BLaER1 treated with 17β-estradiol and CSF1 and Interleukin-3, amounts not matched to agents 10 nM and 100 nM (cell line): Measurements from ENCODE around the gene FLOT1.

ENCODE experiments used
- H3K27ac ChIP-seq, 11 experiments: shearing (Covaris generic); formaldehyde crosslinking; 2 replicates each; pipeline ENCODE4 v1.8.1; 2022
- H3K27me3 ChIP-seq, 11 experiments: shearing (Covaris generic); formaldehyde crosslinking; 2 replicates each; pipeline ENCODE4 v1.8.1; 2022
- H3K36me3 ChIP-seq, 11 experiments: shearing (Covaris generic); formaldehyde crosslinking; 2 replicates each; pipeline ENCODE4 v1.8.1; 2022
- H3K4me1 ChIP-seq, 10 experiments: shearing (Covaris generic); formaldehyde crosslinking; 2 replicates each; pipeline ENCODE4 v1.8.1; 2022
- H3K4me2 ChIP-seq, 11 experiments: shearing (Covaris generic); formaldehyde crosslinking; 2 replicates each; pipeline ENCODE4 v1.8.1; 2022
- H3K4me3 ChIP-seq, 10 experiments: shearing (Covaris generic); formaldehyde crosslinking; 2 replicates each; pipeline ENCODE4 v1.8.1; 2022
- H3K9ac ChIP-seq, 11 experiments: shearing (Covaris generic); formaldehyde crosslinking; 2 replicates each; pipeline ENCODE4 v1.8.1; 2022
- H3K9me3 ChIP-seq, 11 experiments: shearing (Covaris generic); formaldehyde crosslinking; replicated peaks in 1 of 11; 2 replicates each; pipeline ENCODE4 v1.8.1; 2022
- H4K20me1 ChIP-seq, 11 experiments: shearing (Covaris generic); formaldehyde crosslinking; 2 replicates each; pipeline ENCODE4 v1.8.1; 2022
- Cebpa-rat ChIP-seq, 11 experiments: shearing (Covaris generic); IDR thresholded peaks; 2 replicates each; pipeline ENCODE4 v1.8.1; 2022

The FLOT1 gene

DNA sequence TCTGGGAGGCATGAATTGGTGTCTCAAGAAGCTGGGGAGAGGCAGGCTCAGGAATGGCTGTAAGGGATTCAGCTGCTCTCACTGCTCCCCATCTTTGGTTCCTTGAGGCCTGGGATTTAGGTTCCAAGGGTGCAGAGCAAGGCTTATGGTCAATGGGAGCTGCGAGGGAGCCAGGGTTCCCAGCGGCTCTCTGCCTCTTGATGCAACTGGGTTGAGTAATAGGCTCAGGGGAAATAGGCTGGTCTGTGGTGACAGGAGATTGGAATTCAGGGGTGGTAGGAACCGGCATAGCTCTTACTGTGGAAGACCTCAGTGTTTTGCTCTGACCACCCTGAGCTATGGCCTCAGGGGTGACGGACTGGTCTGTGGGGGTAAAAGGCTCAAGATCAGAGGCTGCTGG lies 38.7 kb downstream of the FLOT1 start:
- H3K27ac ChIP-seq = 0 out of 22 replicates have a peak overlapping the region, but pooled peaks of 1 of the 11 experiments have one; percentile 1
- no peak overlapping the region for H3K9ac ChIP-seq
- TF ChIP-seq Cebpa-rat (IDR thresholded peaks at IDR 0.05) = no peak
- H4K20me1 ChIP-seq = no peaks in the 10 kb centered on the region; a peak in 1 of 22 replicates
- H3K9me3 ChIP-seq = no peaks in the 10 kb centered on the region
- peaks cover 0 to 30% (median 5%) of the 10 kb centered on the region in 10 experiments; a peak in 8 of 20 replicates for H3K4me1 ChIP-seq
- H3K4me2 ChIP-seq = peak overlapping the region in 4 of 11 experiments; percentile 2 to 20 (median 4); a peak in 1 of 22 replicates
- peaks cover 57 to 100% (median 94%) of the 10 kb centered on the region in 11 experiments for H3K36me3 ChIP-seq
- H3K27me3 ChIP-seq = no peaks in the 10 kb centered on the region
- H3K4me3 ChIP-seq = no peak overlapping the region

GRCh38 chr6:30703011-30703410 lies 39.5 kb downstream of the FLOT1 start:
- Histone ChIP-seq H3K27me3 (no peaks in the 10 kb centered on the region), H3K4me1 (peaks cover 0 to 30% (median 5%) of the 10 kb centered on the region in 10 experiments; a peak in 8 of 20 replicates), H3K9ac (0 out of 22 replicates have a peak overlapping the region, but pooled peaks of 1 of the 11 experiments have one; percentile 13), H3K27ac (no peak overlapping the region), H3K9me3 (no peaks in the 10 kb centered on the region), H3K36me3 (peaks cover 54 to 100% (median 93%) of the 10 kb centered on the region in 11 experiments), H3K4me2 (no peak overlapping the region), H4K20me1 (no peaks in the 10 kb centered on the region; a peak in 1 of 22 replicates), H3K4me3 (no peak overlapping the region)
- TF ChIP-seq Cebpa-rat (IDR thresholded peaks at IDR 0.05) = no peak

DNA sequence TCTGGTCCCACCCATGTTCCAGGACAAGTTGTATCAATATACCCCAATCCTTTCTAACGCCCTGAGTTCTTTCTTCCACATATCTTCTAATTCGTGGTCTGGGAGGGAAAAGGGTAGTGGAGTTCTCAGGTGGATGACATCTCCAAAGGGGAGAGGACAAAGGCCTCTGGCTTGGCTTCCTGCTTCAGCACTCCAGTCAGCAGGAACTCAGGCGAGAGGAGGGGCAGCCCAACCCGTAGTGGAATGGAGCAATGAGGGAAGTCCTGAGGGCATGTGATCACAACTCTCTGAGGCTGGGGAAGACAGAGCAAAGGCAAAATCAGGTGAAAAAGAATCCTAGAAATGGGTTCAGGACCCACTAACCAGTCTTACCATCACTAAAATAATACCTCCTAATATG lies 42.1 kb downstream of the FLOT1 start:
- no peaks in the 10 kb centered on the region for H3K9me3 ChIP-seq
- peaks cover 0 to 30% (median 9%) of the 10 kb centered on the region in 10 experiments; a peak in 11 of 20 replicates for H3K4me1 ChIP-seq
- H4K20me1 ChIP-seq = no peaks in the 10 kb centered on the region; a peak in 1 of 22 replicates
- no peak overlapping the region for H3K4me3 ChIP-seq
- no peak for TF ChIP-seq Cebpa-rat (IDR thresholded peaks at IDR 0.05)
- no peak overlapping the region for H3K27ac ChIP-seq
- peaks cover 30 to 85% (median 72%) of the 10 kb centered on the region in 11 experiments for H3K36me3 ChIP-seq
- no peak overlapping the region for H3K9ac ChIP-seq
- peak overlapping the region in 3 of 11 experiments; percentile 2 to 41 (median 34); a peak in 5 of 22 replicates for H3K4me2 ChIP-seq
- no peaks in the 10 kb centered on the region for H3K27me3 ChIP-seq

DNA sequence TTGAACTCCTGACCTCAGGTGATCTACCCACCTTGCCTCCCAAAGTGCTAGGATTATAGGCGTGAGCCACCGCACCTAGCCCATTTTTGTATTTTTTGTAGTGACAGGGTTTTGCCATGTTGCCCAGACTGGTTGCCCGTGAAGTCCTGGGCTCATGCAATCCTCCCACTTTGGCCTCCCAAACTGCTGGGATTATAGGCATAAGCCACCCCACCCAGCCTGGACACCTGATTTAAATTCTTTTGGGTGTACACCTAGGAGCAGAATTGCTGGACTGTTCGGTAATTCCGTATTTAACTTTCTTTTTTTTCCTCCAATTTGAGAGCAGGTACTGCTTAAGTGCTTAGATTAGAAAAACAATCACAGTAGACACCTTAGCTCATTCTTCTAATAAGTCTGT lies 46.1 kb downstream of the FLOT1 start:
- Histone ChIP-seq H3K4me2 (no peak overlapping the region), H3K9ac (no peak overlapping the region), H3K27me3 (no peaks in the 10 kb centered on the region), H3K9me3 (no peaks in the 10 kb centered on the region), H4K20me1 (no peaks in the 10 kb centered on the region), H3K4me3 (no peak overlapping the region), H3K4me1 (peaks cover 9 to 27% (median 15%) of the 10 kb centered on the region in 10 experiments), H3K36me3 (peaks cover 0 to 46% (median 32%) of the 10 kb centered on the region in 11 experiments; a peak in 19 of 22 replicates), H3K27ac (no peak overlapping the region)
- no peak for TF ChIP-seq Cebpa-rat (IDR thresholded peaks at IDR 0.05)

DNA sequence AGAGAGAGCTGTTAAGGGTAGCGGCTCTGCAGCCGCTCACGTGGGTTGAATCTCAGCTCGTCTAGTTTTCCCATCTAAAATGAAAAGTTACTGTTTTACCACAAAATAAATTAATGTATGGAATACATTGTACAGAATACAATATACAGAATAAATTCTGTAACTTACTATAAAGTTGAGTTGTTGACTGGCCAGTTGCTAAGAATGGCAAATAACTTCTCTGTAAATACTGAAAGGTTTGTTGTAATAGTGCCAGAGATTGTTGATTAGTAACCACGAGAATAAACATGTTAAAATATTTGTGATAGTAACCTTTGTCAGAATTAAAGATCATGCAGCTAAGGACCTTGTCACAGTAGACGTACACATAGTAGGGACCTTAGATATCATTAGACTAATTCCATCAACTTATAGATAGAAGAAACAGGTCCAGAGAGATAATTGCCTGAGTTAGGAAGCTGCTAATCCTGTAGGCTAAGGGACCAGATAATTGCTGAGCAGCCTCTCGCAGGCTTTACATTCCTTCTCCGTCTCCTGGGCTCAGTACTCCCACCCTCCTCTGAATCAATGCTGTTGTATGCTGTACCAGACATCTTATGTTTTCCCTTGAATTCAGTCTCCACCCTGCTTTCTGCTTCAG lies 51.2 kb downstream of the FLOT1 start:
- H3K27me3 ChIP-seq = no peaks in the 10 kb centered on the region
- H4K20me1 ChIP-seq = peaks cover 0 to under 1% (median 0%) of the 10 kb centered on the region in 11 experiments; a peak in 3 of 22 replicates
- H3K4me3 ChIP-seq = peak overlapping the region; percentile 83 to 100 (median 96)
- H3K4me2 ChIP-seq = peak overlapping the region; percentile 77 to 100 (median 99)
- H3K9ac ChIP-seq = peak overlapping the region; percentile 2 to 100 (median 99); a peak in 21 of 22 replicates
- H3K36me3 ChIP-seq = peaks cover 0 to 1% (median 0%) of the 10 kb centered on the region in 11 experiments; a peak in 2 of 22 replicates
- TF ChIP-seq Cebpa-rat (IDR thresholded peaks at IDR 0.05) = no peak
- H3K9me3 ChIP-seq = no peaks in the 10 kb centered on the region
- peaks cover 35 to 50% (median 39%) of the 10 kb centered on the region in 10 experiments for H3K4me1 ChIP-seq
- peak overlapping the region in 9 of 11 experiments; percentile 95 to 100 (median 99); a peak in 18 of 22 replicates for H3K27ac ChIP-seq

DNA sequence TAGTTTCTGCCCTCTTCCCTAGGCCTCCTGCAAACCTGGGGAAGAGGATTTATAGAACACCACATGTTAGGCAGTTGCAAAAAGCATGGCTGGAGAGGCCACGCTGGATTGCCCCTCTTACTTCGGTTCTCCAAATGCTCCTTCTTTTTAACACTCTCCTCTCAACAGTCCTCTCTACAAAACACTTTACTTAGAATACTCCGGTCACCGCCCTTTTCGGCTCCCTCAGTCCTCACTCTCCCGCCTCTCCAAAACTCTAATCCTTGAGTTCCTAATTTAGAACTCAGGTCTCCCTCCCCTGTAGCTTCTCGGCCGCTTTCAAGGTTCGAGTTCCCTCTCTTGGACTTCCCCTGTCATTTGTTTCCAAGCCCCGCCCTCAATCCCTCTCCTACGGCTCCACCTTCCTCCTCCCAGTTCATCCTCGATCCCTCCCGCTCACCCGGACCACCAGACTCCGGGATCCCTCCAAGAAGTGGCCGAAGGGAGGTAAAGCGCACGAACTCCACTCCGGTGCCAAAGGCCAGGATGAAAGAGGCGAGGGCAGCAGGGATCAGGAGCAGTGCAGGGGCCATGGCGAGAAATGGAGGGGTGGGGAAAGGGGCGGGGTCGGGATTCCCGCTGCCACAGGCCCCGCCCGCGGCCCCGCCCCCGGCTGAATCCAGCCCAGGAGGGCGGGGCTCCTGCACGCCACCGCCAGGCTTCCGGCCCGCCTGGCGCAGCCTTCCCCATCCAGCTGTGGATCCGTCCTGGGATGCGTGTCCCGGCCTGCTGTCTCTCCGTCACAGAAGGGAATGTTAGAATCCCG lies 51.9 kb downstream of the FLOT1 start, which contains the start of gene NRM:
TSS of gene NRM (minus strand) at position 582 of the 805 bp plus-strand sequence. CDS start at position 572, 10 bp downstream.
- TF ChIP-seq Cebpa-rat (IDR thresholded peaks at IDR 0.05) = no peak
- Histone ChIP-seq H3K4me1 (peaks cover 35 to 48% (median 39%) of the 10 kb centered on the region in 10 experiments), H3K27ac (peak within 1 kb of the TSS; percentile 91 to 100 (median 99); a peak in 21 of 22 replicates), H3K9ac (peak within 1 kb of the TSS; percentile 91 to 100 (median 99)), H3K36me3 (peaks cover 0 to 3% (median 1%) of the 10 kb centered on the region in 11 experiments; a peak in 14 of 22 replicates), H3K4me2 (peak within 1 kb of the TSS; percentile 97 to 100 (median 99)), H3K27me3 (no peaks in the 10 kb centered on the region), H3K9me3 (no peaks in the 10 kb centered on the region), H3K4me3 (peak within 1 kb of the TSS; percentile 83 to 100 (median 96)), H4K20me1 (peaks cover 2 to 8% (median 3%) of the 10 kb centered on the region in 11 experiments; a peak in 12 of 22 replicates)

- Histone ChIP-seq H3K9ac (peak overlapping the region; percentile 91 to 100 (median 99)), H3K9me3 (no peaks in the 10 kb centered on the region), H3K27ac (peak overlapping the region; percentile 91 to 100 (median 99); a peak in 21 of 22 replicates), H3K36me3 (peaks cover 0 to 9% (median 7%) of the 10 kb centered on the region in 11 experiments; a peak in 15 of 22 replicates), H3K4me1 (peaks cover 33 to 44% (median 38%) of the 10 kb centered on the region in 10 experiments), H4K20me1 (peaks cover 7 to 14% (median 9%) of the 10 kb centered on the region in 11 experiments; a peak in 14 of 22 replicates), H3K4me2 (peak overlapping the region; percentile 97 to 100 (median 99)), H3K4me3 (peak overlapping the region; percentile 83 to 100 (median 96)), H3K27me3 (no peaks in the 10 kb centered on the region)
- TF ChIP-seq Cebpa-rat (IDR thresholded peaks at IDR 0.05) = no peak
These were observed 52.5 kb downstream of the FLOT1 start for GRCh38 chr6:30689985-30690384.

- H3K27me3 ChIP-seq = no peaks in the 10 kb centered on the region
- peaks cover 7 to 20% (median 13%) of the 10 kb centered on the region in 11 experiments; a peak in 16 of 22 replicates for H4K20me1 ChIP-seq
- H3K36me3 ChIP-seq = peaks cover 0 to 14% (median 13%) of the 10 kb centered on the region in 11 experiments; a peak in 19 of 22 replicates
- H3K4me3 ChIP-seq = peak overlapping the region; percentile 83 to 100 (median 96)
- peak overlapping the region; percentile 91 to 100 (median 99) for H3K9ac ChIP-seq
- H3K4me1 ChIP-seq = peaks cover 33 to 44% (median 38%) of the 10 kb centered on the region in 10 experiments
- H3K27ac ChIP-seq = peak overlapping the region; percentile 91 to 100 (median 99)
- H3K4me2 ChIP-seq = peak overlapping the region; percentile 97 to 100 (median 99)
- H3K9me3 ChIP-seq = no peaks in the 10 kb centered on the region
- no peak for TF ChIP-seq Cebpa-rat (IDR thresholded peaks at IDR 0.05)
These were observed 53.2 kb downstream of the FLOT1 start for GRCh38 chr6:30689022-30689865.
